Uterus (tissue), 4 donors: ENCODE measurements around the gene AP3D1. TPM values are rescaled to one million over a fixed set of nuclear protein-coding genes. Genes with fewer than 3 reads are reported as not detected.

Experiments
- DNase-seq, 2 donors: peaks; one replicate each; pipeline ENCODE4 v3.0.0-alpha.2; 2019 to 2020
- H3K27ac ChIP-seq, 2 donors: fragments of 200-600 bp; sonication (generic); 1 replicate in 1 of 2; 2 replicates in 1 of 2; pipeline ENCODE4 v1.5.1; 2016 to 2018
- H3K27me3 ChIP-seq, 2 donors: fragments of 200-600 bp; sonication (generic); one replicate each; pipeline ENCODE4 v1.5.1; 2018 to 2019; ENCODE audit warnings: control low read depth in 1 of 2
- H3K36me3 ChIP-seq, 2 donors: fragments of 200-600 bp; sonication (generic); one replicate each; pipeline ENCODE4 v1.5.1; 2019; ENCODE audit warnings: control low read depth in 1 of 2
- H3K4me1 ChIP-seq, 2 donors: fragments of 200-600 bp; sonication (generic); one replicate each; pipeline ENCODE4 v1.5.1; 2018 to 2019; ENCODE audit warnings: control low read depth in 1 of 2
- H3K4me3 ChIP-seq, 2 donors: fragments of 200-600 bp; sonication (generic); 1 replicate in 1 of 2; 2 replicates in 1 of 2; pipeline ENCODE4 v1.5.1; 2018 to 2019; ENCODE audit warnings: mild to moderate bottlenecking in 1 of 2
- H3K9me3 ChIP-seq, 2 donors: fragments of 200-600 bp; sonication (generic); one replicate each; pipeline ENCODE4 v1.5.1; 2019; ENCODE audit warnings: control low read depth in 1 of 2
- CTCF ChIP-seq, 4 experiments: fragments of 200-600 bp in 2 of 4; fragments of 450-650 bp in 2 of 4; sonication (generic) in 2 of 4; IDR thresholded peaks; one replicate each; pipeline ENCODE4 v1.5.1; 2016 to 2019; ENCODE audit warnings: antibody characterized with exemption in 4 of 4, mild to moderate bottlenecking in 2 of 4, moderate library complexity in 1 of 4
- POLR2A ChIP-seq, 2 donors: fragments of 450-650 bp; IDR thresholded peaks; one replicate each; pipeline ENCODE4 v1.6.1; 2016; ENCODE audit warnings: antibody characterized with exemption in 2 of 2, mild to moderate bottlenecking in 1 of 2, moderate library complexity in 1 of 2
- intact Hi-C: fragments of 100-400 bp; cut with DNase I; formaldehyde crosslinking; loops from one replicate; pipeline ENCODE4 v1.15.1; 2023; ENCODE audit warnings: low total_unique reads
- total RNA-seq, 4 donors: library from RNA; depleted of rRNA in 3 of 4; stranded (reverse); fragments of >200 nt in 3 of 4; gene quantifications; one replicate each; pipeline versions ENCODE4 v1.1.0 to v1.2.4, GENCODE V29; 2014 to 2023
- donor health status: DM: yes; HTN: yes; CAD: no.

Gene AP3D1
- total RNA-seq, 4 donors from 2014 or later = 33.8 to 97.5 (median 49.8) TPM

GRCh38 chr19:2170219-2170618, 18.9 kb upstream of the AP3D1 start:
- Histone ChIP-seq H3K4me1 (peaks cover 10 to 26% of the 10 kb centered on the region in 2 donors), H3K4me3 (no peak overlapping the region), H3K36me3 (no peaks in the 10 kb centered on the region), H3K27me3 (no peaks in the 10 kb centered on the region), H3K9me3 (no peaks in the 10 kb centered on the region), H3K27ac (peak overlapping the region; percentile 88 to 91)
- TF ChIP-seq POLR2A (IDR thresholded peaks at IDR 0.05) = no peak
- no peak for TF ChIP-seq CTCF (IDR thresholded peaks at IDR 0.05)
- no peak for DNase-seq
- intact Hi-C loops = no loop called here

- peak overlapping the region; percentile 88 to 91 for H3K27ac ChIP-seq
- peaks cover 10 to 26% of the 10 kb centered on the region in 2 donors for H3K4me1 ChIP-seq
- intact Hi-C loops = no loop called here
- H3K9me3 ChIP-seq = no peaks in the 10 kb centered on the region
- H3K27me3 ChIP-seq = no peaks in the 10 kb centered on the region
- peak in 2 of 4 experiments; percentile 6 to 29 for TF ChIP-seq CTCF (IDR thresholded peaks at IDR 0.05)
- peak; percentile 39 to 46 for TF ChIP-seq POLR2A (IDR thresholded peaks at IDR 0.05)
- no peak overlapping the region for H3K4me3 ChIP-seq
- no peaks in the 10 kb centered on the region for H3K36me3 ChIP-seq
- DNase-seq = peak; percentile 96 to 97
Observed at GRCh38 chr19:2168619-2169424, 17.5 kb upstream of the AP3D1 start.

GRCh38 chr19:2167896-2168618, 16.7 kb upstream of the AP3D1 start:
- TF ChIP-seq CTCF (IDR thresholded peaks at IDR 0.05) (no peak), POLR2A (IDR thresholded peaks at IDR 0.05) (no peak)
- H3K9me3 ChIP-seq = no peaks in the 10 kb centered on the region
- peaks cover 10 to 26% of the 10 kb centered on the region in 2 donors for H3K4me1 ChIP-seq
- no peaks in the 10 kb centered on the region for H3K27me3 ChIP-seq
- intact Hi-C loops = no loop called here
- peak; percentile 57 to 59 for DNase-seq
- no peak overlapping the region for H3K4me3 ChIP-seq
- H3K36me3 ChIP-seq = no peaks in the 10 kb centered on the region
- peak overlapping the region; percentile 88 to 91 for H3K27ac ChIP-seq

- H3K4me1 ChIP-seq = peaks cover 10 to 26% of the 10 kb centered on the region in 2 donors
- intact Hi-C loops = no loop called here
- no peaks in the 10 kb centered on the region for H3K36me3 ChIP-seq
- H3K27me3 ChIP-seq = no peaks in the 10 kb centered on the region
- no peaks in the 10 kb centered on the region for H3K9me3 ChIP-seq
- DNase-seq = peak; percentile 81 to 82
- H3K4me3 ChIP-seq = no peak overlapping the region
- peak; percentile 12 to 32 for TF ChIP-seq POLR2A (IDR thresholded peaks at IDR 0.05)
- no peak for TF ChIP-seq CTCF (IDR thresholded peaks at IDR 0.05)
- peak overlapping the region; percentile 88 to 91 for H3K27ac ChIP-seq
Observed at GRCh38 chr19:2166741-2167738, 15.7 kb upstream of the AP3D1 start.
